GM20000 (cell line): ENCODE measurements around the gene OTOG.

ENCODE experiments used
- DNase-seq: peaks from one replicate; pipeline ENCODE4 v3.0.0; 2012; ENCODE audit warnings: low spot score
- CTCF ChIP-seq: IDR thresholded peaks from 2 replicates; pipeline ENCODE4 v1.5.1; 2012; ENCODE audit warnings: mild to moderate bottlenecking, control low read depth; ENCODE audit errors: extremely low read depth, missing control alignments

Gene OTOG

GRCh38 chr11:17596711-17597110 is 49.7 kb downstream of the OTOG start:
- DNase-seq = no peak
- no peak for TF ChIP-seq CTCF

GRCh38 chr11:17597770-17598169 is 50.7 kb downstream of the OTOG start:
- TF ChIP-seq CTCF = no peak
- no peak for DNase-seq

GRCh38 chr11:17598700-17599459 is 51.8 kb downstream of the OTOG start:
- peak; percentile 99 for TF ChIP-seq CTCF
- peak; percentile 79 for DNase-seq

- no peak for TF ChIP-seq CTCF
- DNase-seq = no peak
These were observed 52.4 kb downstream of the OTOG start for GRCh38 chr11:17599460-17599925.

- DNase-seq = no peak
- no peak for TF ChIP-seq CTCF
These were observed 53.5 kb downstream of the OTOG start for GRCh38 chr11:17600316-17601255.

GRCh38 chr11:17601256-17601671 is 54.2 kb downstream of the OTOG start:
- DNase-seq = no peak
- no peak for TF ChIP-seq CTCF

- no peak for TF ChIP-seq CTCF
- no peak for DNase-seq
These were observed 54.6 kb downstream of the OTOG start for GRCh38 chr11:17601676-17602075.
